ENCODE data around the gene PAN2. TPM values are rescaled to one million over a fixed set of nuclear protein-coding genes. Genes with fewer than 3 reads are reported as not detected.

Gene PAN2
- total and polyA plus RNA-seq, 10 of the 15 experiments (the other 5 are each of a cell fraction or from before 2014, with no cell fraction given), result 14.4 to 61.8 (median 34.9) TPM

DNA sequence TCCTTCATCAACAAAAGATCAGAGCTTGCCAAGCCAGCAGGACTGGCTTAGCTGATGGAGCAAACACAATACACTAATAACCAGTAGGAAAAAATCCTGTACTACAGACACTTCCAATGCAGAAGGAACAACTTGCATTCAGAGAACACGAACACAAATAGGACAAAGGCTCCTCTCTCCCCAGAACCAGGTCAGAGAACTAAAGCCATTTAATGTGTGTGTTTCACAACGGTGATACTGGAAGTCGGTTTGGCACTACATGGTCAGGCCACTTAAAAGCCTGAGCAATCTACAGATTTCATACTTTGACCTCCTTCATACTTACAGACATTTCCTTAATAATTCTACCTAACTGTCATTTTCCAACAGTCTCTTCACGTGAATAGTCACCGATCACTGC lies 40.0 kb downstream of the PAN2 start (continued):
- TF ChIP-seq, protein P1, sequence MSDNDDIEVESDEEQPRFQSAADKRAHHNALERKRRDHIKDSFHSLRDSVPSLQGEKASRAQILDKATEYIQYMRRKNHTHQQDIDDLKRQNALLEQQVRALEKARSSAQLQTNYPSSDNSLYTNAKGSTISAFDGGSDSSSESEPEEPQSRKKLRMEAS (IDR thresholded peaks at IDR 0.05; ENCODE audit: low read depth, low read length), result no peak
- no peak for TF ChIP-seq EP300 (IDR thresholded peaks at IDR 0.05; ENCODE audit: borderline replicate concordance in 1 of 2, control insufficient read depth in 1 of 2, low read depth in 2 of 2, low read length in 2 of 2)

DNA sequence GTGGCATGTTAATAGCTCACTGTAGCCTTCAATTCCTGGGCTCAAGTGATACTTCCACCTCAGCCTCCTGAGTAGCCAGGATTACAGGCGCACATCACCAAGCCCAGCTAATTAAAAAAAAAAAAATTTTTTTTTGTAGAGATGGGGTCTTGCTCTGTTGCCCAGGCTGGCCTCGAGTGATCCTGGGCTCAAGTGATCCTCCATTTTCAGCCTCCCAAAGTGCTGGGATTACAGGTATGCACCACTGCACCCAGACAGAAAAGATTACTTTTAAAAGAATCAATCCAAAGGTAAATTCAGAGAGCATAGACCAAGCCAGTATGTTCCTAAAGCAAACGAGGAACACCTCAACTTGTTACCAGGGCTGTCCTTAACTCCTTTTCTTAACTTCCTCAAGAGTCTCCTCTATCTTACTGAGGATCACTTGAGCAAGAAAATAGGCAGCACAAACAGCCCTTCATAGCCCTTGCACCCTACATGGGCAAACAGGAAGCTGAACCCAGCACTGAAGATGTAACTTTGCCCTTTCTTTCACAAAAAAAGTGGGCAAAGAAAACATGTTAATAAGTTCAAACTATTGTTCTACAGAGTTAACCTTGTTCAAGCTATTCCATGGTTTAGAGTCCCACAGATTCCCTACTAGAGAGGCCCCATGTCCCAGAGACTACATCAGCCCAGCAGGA lies 45.0 kb downstream of the PAN2 start:
- Histone ChIP-seq H3K27ac (ENCODE audit: control insufficient read depth, insufficient read depth) (no peak overlapping the region), H3K4me2 (ENCODE audit: control insufficient read depth, insufficient read depth) (no peak overlapping the region), H4K20me1 (ENCODE audit: control insufficient read depth, insufficient read depth) (no peaks in the 10 kb centered on the region), H3K4me1 (ENCODE audit: control insufficient read depth, insufficient read depth, low read length) (no peaks in the 10 kb centered on the region), H3K36me3 (ENCODE audit: control insufficient read depth in 2 of 2, insufficient read depth in 2 of 2, low read length in 1 of 2) (peaks cover 2 to 27% of the 10 kb centered on the region in 2 experiments; a peak in 3 of 4 replicates), H3K9me3 (replicated peaks; ENCODE audit: control insufficient read depth, insufficient read depth, low read length) (no peaks in the 10 kb centered on the region), H3K27me3 (replicated peaks in 1 of 2; ENCODE audit: control insufficient read depth in 2 of 2, insufficient read depth in 2 of 2, low read length in 1 of 2) (no peaks in the 10 kb centered on the region), H3K9ac (ENCODE audit: control insufficient read depth, insufficient read depth, low read length) (no peak overlapping the region), H2AFZ (ENCODE audit: control insufficient read depth, low read depth, low read length) (no peak overlapping the region), H3K79me2 (ENCODE audit: control insufficient read depth, insufficient read depth, low read length) (peaks cover 18% of the 10 kb centered on the region), H3K4me3 (no peak overlapping the region)
- ChIA-PET POLR2A (interaction anchor here (0.5 to 0.6 kb wide), 2 partner anchors 21 to 202 kb away, joined by 3 to 5 read pairs; no protein-coding TSS in a partner anchor), RAD21 (ENCODE audit: unreplicated experiment) (no interaction called here), SMC1A (ENCODE audit: uncharacterized antibody, unreplicated experiment) (interaction anchor here (2.1 to 2.6 kb wide), 2 partner anchors 172 to 176 kb away, joined by 5 to 9 read pairs; no protein-coding TSS in a partner anchor), CTCF (interaction anchor here (0.6 to 1.3 kb wide), 4 partner anchors 10 to 175 kb away, joined by 3 to 4 read pairs (median 3); no protein-coding TSS in a partner anchor)
- in situ Hi-C loops (cut with MboI), result no loop called here
- DNase-seq (ENCODE audit: low read depth, low spot score) (no peak), ATAC-seq (no peak), FAIRE-seq (no peak)
- no TSS peak for BruUV-seq (replicated peaks)
- 82% methylated on average over 3 of the region's 3 CpGs for WGBS (ENCODE audit: insufficient coverage, insufficient replicate concordance, low lambda C conversion rate, missing lambda C conversion rate)
- intact Hi-C loops (cut with micrococcal nuclease; ENCODE audit: unreplicated experiment), result no loop called here
- no peak for TF ChIP-seq SMC3 (IDR thresholded peaks at IDR 0.05; ENCODE audit: borderline replicate concordance, low read length)
- TF ChIP-seq, protein P2, sequence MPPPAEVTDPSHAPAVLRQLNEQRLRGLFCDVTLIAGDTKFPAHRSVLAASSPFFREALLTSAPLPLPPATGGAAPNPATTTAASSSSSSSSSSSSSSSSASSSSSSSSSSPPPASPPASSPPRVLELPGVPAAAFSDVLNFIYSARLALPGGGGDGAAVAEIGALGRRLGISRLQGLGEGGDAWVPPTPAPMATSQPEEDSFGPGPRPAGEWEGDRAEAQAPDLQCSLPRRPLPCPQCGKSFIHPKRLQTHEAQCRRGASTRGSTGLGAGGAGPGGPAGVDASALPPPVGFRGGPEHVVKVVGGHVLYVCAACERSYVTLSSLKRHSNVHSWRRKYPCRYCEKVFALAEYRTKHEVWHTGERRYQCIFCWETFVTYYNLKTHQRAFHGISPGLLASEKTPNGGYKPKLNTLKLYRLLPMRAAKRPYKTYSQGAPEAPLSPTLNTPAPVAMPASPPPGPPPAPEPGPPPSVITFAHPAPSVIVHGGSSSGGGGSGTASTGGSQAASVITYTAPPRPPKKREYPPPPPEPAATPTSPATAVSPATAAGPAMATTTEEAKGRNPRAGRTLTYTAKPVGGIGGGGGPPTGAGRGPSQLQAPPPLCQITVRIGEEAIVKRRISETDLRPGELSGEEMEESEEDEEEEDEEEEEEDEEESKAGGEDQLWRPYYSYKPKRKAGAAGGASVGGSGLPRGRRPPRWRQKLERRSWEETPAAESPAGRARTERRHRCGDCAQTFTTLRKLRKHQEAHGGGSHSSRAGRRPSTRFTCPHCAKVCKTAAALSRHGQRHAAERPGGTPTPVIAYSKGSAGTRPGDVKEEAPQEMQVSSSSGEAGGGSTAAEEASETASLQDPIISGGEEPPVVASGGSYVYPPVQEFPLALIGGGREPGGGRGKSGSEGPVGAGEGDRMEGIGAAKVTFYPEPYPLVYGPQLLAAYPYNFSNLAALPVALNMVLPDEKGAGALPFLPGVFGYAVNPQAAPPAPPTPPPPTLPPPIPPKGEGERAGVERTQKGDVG (CRISPR knock-in tag; IDR thresholded peaks at IDR 0.05), result no peak
- TF ChIP-seq SRF (IDR thresholded peaks at IDR 0.05; ENCODE audit: low read depth in 2 of 2, low read length in 2 of 2), result peak; percentile 26 to 66; a peak in 1 of 4 replicates
